GM21367 (cell line): ENCODE results near the gene CST2.
"Not testable (repeated sequence)": the region's sequence is repeated elsewhere in the genome, so short reads cannot be mapped to it uniquely, and the experiment has no call there.

Source experiments
- ATAC-seq: cut with Tn5 transposase; IDR thresholded peaks from one replicate; pipeline ENCODE4 v1.9.1; 2021; ENCODE audit not compliant: unreplicated experiment

Gene CST2

GRCh38 chr20:23826541-23827021 is at the start of gene CST2:
Gene CST2 (minus strand): TSS chr20:23826729. CDS start chr20:23826660, 69 bp downstream.
- no peak for ATAC-seq

GRCh38 chr20:23875606-23876237 is 49.2 kb upstream of the CST2 start:
- ATAC-seq: no peak

- ATAC-seq: no peak
Observed at GRCh38 chr20:23874747-23875146, 48.2 kb upstream of the CST2 start.

- no peak for ATAC-seq
Observed at GRCh38 chr20:23873370-23874015, 47.0 kb upstream of the CST2 start.

GRCh38 chr20:23872065-23872464 is 45.5 kb upstream of the CST2 start:
- ATAC-seq: no peak

GRCh38 chr20:23870461-23870860 is 43.9 kb upstream of the CST2 start:
- no peak for ATAC-seq

GRCh38 chr20:23869520-23869919 is 43.0 kb upstream of the CST2 start:
- ATAC-seq: no peak

- ATAC-seq: no peak
Observed at GRCh38 chr20:23868321-23868720, 41.8 kb upstream of the CST2 start.

GRCh38 chr20:23867152-23867776 is 40.7 kb upstream of the CST2 start:
- no peak for ATAC-seq

- ATAC-seq: not testable (repeated sequence)
Observed at GRCh38 chr20:23860771-23861170, 34.2 kb upstream of the CST2 start.

GRCh38 chr20:23857962-23858595 is 31.6 kb upstream of the CST2 start:
- ATAC-seq: no peak

GRCh38 chr20:23856736-23857135 is 30.2 kb upstream of the CST2 start:
- ATAC-seq: no peak

- no peak for ATAC-seq
Observed at GRCh38 chr20:23856226-23856625, 29.7 kb upstream of the CST2 start.

GRCh38 chr20:23841693-23842092 is 15.2 kb upstream of the CST2 start:
- ATAC-seq: no peak

- ATAC-seq: no peak
Observed at GRCh38 chr20:23835716-23836115, 9.2 kb upstream of the CST2 start.

GRCh38 chr20:23832775-23833513 is 6.4 kb upstream of the CST2 start:
- no peak for ATAC-seq

- not testable (repeated sequence) for ATAC-seq
Observed at GRCh38 chr20:23831961-23832360, 5.4 kb upstream of the CST2 start.

GRCh38 chr20:23823621-23824324 is 2.8 kb downstream of the CST2 start:
- no peak for ATAC-seq

GRCh38 chr20:23823111-23823510 is 3.4 kb downstream of the CST2 start:
- ATAC-seq: no peak

- no peak for ATAC-seq
Observed at GRCh38 chr20:23820493-23820892, 6.0 kb downstream of the CST2 start.
